ENCODE measurements around the gene RPL41. TPM values are rescaled to one million over a fixed set of nuclear protein-coding genes. Genes with fewer than 3 reads are reported as not detected.

Gene RPL41
- total RNA-seq, 1 donor from 2014 or later, result 3,078 TPM

DNA sequence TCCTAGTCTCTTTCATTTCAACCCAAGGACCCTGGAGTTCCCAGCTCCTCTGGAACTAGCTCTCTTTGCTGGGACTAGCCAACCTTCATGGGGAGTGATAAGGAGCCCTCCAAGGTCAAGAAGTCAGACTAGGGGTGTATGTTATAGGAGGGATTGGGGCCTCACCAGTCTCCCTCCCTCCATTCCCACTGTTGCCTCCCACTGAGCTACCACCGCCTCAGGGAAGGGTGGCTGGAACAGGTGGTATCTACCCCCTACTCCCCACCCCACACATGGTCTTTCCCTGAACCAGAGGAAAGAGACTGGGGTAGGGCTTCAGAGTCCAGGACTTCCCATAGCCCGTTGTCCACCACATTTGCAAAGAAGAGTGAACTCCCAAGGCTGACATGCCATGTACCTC is 34.1 kb upstream of the RPL41 start:
- H3K79me2 ChIP-seq (ENCODE audit: insufficient read depth, low read length), result no peaks in the 10 kb centered on the region
- Mint-ChIP-seq H3K36me3 (ENCODE audit: low read depth, unreplicated experiment) (peaks cover 2% of the 10 kb centered on the region), H3K4me3 (ENCODE audit: unreplicated experiment) (no peak overlapping the region), H3K27me3 (ENCODE audit: low read depth, unreplicated experiment) (peaks cover 6% of the 10 kb centered on the region), H3K27ac (ENCODE audit: unreplicated experiment) (no peak overlapping the region), H3K4me1 (ENCODE audit: low read depth, unreplicated experiment) (no peaks in the 10 kb centered on the region), H3K9me3 (ENCODE audit: unreplicated experiment) (no peaks in the 10 kb centered on the region)
- H4K20me1 ChIP-seq (ENCODE audit: insufficient read depth, low read length), result no peaks in the 10 kb centered on the region
- H3K27me3 ChIP-seq (ENCODE audit: insufficient read depth, low read length), result peaks cover 26% of the 10 kb centered on the region
- H2AFZ ChIP-seq (ENCODE audit: low read depth, low read length), result no peak overlapping the region
- H3K4me1 ChIP-seq (ENCODE audit: insufficient read depth, low read length), result peaks cover 6% of the 10 kb centered on the region
- H3K4me3 ChIP-seq (ENCODE audit: insufficient read depth, low read depth, low read length), result no peak overlapping the region
- H3K27ac ChIP-seq (ENCODE audit: low read depth, low read length), result no peak overlapping the region
- H3K36me3 ChIP-seq (ENCODE audit: insufficient read depth, low read length), result no peaks in the 10 kb centered on the region
- DNase-seq (ENCODE audit: low read depth), result no peak
- no peak overlapping the region for H3K9ac ChIP-seq (ENCODE audit: low read length)
- no peaks in the 10 kb centered on the region for H3K9me3 ChIP-seq (ENCODE audit: insufficient read depth, low read depth, low read length)
- H3K4me2 ChIP-seq (ENCODE audit: low read length), result no peak overlapping the region
- no peak for FAIRE-seq
- no peak for TF ChIP-seq EZH2 (IDR thresholded peaks at IDR 0.05; ENCODE audit: insufficient read depth, low read length)
- TF ChIP-seq, protein P1, sequence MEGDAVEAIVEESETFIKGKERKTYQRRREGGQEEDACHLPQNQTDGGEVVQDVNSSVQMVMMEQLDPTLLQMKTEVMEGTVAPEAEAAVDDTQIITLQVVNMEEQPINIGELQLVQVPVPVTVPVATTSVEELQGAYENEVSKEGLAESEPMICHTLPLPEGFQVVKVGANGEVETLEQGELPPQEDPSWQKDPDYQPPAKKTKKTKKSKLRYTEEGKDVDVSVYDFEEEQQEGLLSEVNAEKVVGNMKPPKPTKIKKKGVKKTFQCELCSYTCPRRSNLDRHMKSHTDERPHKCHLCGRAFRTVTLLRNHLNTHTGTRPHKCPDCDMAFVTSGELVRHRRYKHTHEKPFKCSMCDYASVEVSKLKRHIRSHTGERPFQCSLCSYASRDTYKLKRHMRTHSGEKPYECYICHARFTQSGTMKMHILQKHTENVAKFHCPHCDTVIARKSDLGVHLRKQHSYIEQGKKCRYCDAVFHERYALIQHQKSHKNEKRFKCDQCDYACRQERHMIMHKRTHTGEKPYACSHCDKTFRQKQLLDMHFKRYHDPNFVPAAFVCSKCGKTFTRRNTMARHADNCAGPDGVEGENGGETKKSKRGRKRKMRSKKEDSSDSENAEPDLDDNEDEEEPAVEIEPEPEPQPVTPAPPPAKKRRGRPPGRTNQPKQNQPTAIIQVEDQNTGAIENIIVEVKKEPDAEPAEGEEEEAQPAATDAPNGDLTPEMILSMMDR (IDR thresholded peaks at IDR 0.05; ENCODE audit: insufficient read depth, low read depth, low read length), result no peak

DNA sequence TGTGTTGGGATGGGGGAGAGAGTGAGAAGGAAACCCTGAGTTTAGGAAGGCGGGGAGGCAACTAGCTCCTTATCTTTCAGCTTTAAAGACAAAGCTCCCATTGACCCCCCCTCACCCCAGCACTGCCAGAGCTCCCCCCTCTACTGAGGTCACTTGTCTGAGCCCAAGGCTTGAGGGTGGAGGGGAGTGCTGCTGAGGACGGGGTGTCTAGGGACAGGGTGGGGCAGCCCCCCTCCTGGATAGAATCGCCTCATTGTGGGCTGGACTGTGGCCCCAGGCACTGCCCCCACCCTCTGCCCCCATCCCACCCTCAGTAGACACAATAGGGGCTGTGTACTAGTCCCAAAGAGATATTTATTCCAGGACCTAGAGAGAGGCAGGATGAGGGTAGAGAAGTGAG is 33.5 kb upstream of the RPL41 start:
- Mint-ChIP-seq H3K27me3 (ENCODE audit: low read depth, unreplicated experiment) (peaks cover 6% of the 10 kb centered on the region), H3K4me1 (ENCODE audit: low read depth, unreplicated experiment) (no peaks in the 10 kb centered on the region), H3K9me3 (ENCODE audit: unreplicated experiment) (no peaks in the 10 kb centered on the region), H3K4me3 (ENCODE audit: unreplicated experiment) (no peak overlapping the region), H3K27ac (ENCODE audit: unreplicated experiment) (no peak overlapping the region), H3K36me3 (ENCODE audit: low read depth, unreplicated experiment) (peaks cover 2% of the 10 kb centered on the region)
- Histone ChIP-seq H3K4me2 (ENCODE audit: low read length) (no peak overlapping the region), H3K4me3 (ENCODE audit: insufficient read depth, low read depth, low read length) (no peak overlapping the region), H3K27me3 (ENCODE audit: insufficient read depth, low read length) (peaks cover 26% of the 10 kb centered on the region), H3K9ac (ENCODE audit: low read length) (no peak overlapping the region), H3K36me3 (ENCODE audit: insufficient read depth, low read length) (no peaks in the 10 kb centered on the region), H3K79me2 (ENCODE audit: insufficient read depth, low read length) (no peaks in the 10 kb centered on the region), H3K27ac (ENCODE audit: low read depth, low read length) (no peak overlapping the region), H3K4me1 (ENCODE audit: insufficient read depth, low read length) (peaks cover 6% of the 10 kb centered on the region), H2AFZ (ENCODE audit: low read depth, low read length) (no peak overlapping the region), H4K20me1 (ENCODE audit: insufficient read depth, low read length) (no peaks in the 10 kb centered on the region), H3K9me3 (ENCODE audit: insufficient read depth, low read depth, low read length) (no peaks in the 10 kb centered on the region)
- FAIRE-seq (no peak), DNase-seq (ENCODE audit: low read depth) (no peak)
- TF ChIP-seq, protein P1 (IDR thresholded peaks at IDR 0.05; ENCODE audit: insufficient read depth, low read depth, low read length), result no peak

DNA sequence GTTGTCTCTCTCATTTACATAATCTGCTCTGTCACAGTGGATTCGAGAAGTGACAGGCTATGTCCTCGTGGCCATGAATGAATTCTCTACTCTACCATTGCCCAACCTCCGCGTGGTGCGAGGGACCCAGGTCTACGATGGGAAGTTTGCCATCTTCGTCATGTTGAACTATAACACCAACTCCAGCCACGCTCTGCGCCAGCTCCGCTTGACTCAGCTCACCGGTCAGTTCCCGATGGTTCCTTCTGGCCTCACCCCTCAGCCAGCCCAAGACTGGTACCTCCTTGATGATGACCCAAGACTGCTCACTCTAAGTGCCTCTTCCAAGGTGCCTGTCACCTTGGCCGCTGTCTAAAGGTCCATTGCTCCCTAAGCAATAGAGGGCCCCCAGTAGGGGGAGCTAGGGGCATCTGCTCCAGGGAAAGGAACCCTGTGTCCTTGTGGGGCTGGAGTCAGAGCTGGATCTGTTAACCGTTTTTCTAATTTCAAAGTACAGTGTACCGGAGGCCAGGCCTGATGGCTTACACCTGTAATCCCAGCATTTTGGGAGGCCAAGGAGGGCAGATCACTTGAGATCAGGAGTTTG is 31.4 kb upstream of the RPL41 start:
- no peaks in the 10 kb centered on the region for H3K9me3 ChIP-seq (ENCODE audit: insufficient read depth, low read depth, low read length)
- no peak for DNase-seq (ENCODE audit: low read depth)
- no peak overlapping the region for H3K4me2 ChIP-seq (ENCODE audit: low read length)
- H3K9ac ChIP-seq (ENCODE audit: low read length), result no peak overlapping the region
- TF ChIP-seq, protein P1 (IDR thresholded peaks at IDR 0.05; ENCODE audit: insufficient read depth, low read depth, low read length), result peak; percentile 24
- TF ChIP-seq EZH2 (IDR thresholded peaks at IDR 0.05; ENCODE audit: insufficient read depth, low read length), result no peak
- no peak overlapping the region for H2AFZ ChIP-seq (ENCODE audit: low read depth, low read length)
- no peak overlapping the region for H3K27ac ChIP-seq (ENCODE audit: low read depth, low read length)
- no peaks in the 10 kb centered on the region for H4K20me1 ChIP-seq (ENCODE audit: insufficient read depth, low read length)
- Mint-ChIP-seq H3K27me3 (ENCODE audit: low read depth, unreplicated experiment) (peaks cover 6% of the 10 kb centered on the region), H3K4me1 (ENCODE audit: low read depth, unreplicated experiment) (no peaks in the 10 kb centered on the region), H3K36me3 (ENCODE audit: low read depth, unreplicated experiment) (peaks cover 2% of the 10 kb centered on the region), H3K9me3 (ENCODE audit: unreplicated experiment) (no peaks in the 10 kb centered on the region), H3K27ac (ENCODE audit: unreplicated experiment) (no peak overlapping the region), H3K4me3 (ENCODE audit: unreplicated experiment) (no peak overlapping the region)
- H3K4me1 ChIP-seq (ENCODE audit: insufficient read depth, low read length), result peaks cover 4% of the 10 kb centered on the region
- H3K4me3 ChIP-seq (ENCODE audit: insufficient read depth, low read depth, low read length), result no peak overlapping the region
- no peak for FAIRE-seq
- H3K27me3 ChIP-seq (ENCODE audit: insufficient read depth, low read length), result peaks cover 26% of the 10 kb centered on the region
- no peaks in the 10 kb centered on the region for H3K36me3 ChIP-seq (ENCODE audit: insufficient read depth, low read length)
- H3K79me2 ChIP-seq (ENCODE audit: insufficient read depth, low read length), result no peaks in the 10 kb centered on the region
